GM21515 (cell line): ENCODE results near the gene DDR1.

ENCODE experiments used
- ATAC-seq: cut with Tn5 transposase; IDR thresholded peaks from one replicate; pipeline ENCODE4 v1.9.1; 2021; ENCODE audit not compliant: unreplicated experiment

DDR1 gene

GRCh38 chr6:30883685-30884520, at the start of gene DDR1:
TSS of gene DDR1 (plus strand) at chr6:30884519. CDS start at chr6:30888730, 4,211 bp downstream.
- no peak for ATAC-seq

GRCh38 chr6:30834646-30835045, 49.7 kb upstream of the DDR1 start:
- ATAC-seq = no peak

DNA sequence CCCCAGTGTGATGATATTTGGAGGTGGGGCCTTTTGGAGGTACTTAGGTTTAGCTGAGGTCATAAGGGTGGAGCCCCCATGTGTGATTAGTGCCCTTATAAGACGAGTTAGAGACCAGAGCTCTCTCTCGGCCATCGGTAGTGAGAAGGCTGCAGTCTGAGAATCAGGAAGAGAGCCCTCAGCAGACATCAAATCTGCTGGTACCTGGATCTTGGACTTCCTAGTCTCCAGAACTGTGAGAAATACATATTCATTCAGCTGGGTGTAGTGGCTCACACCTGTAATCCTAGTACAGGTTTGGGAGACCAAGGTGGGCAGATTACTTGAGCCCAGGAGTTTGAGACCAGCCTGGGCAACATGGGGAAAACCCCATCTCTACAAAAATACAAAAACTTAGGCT, 48.7 kb upstream of the DDR1 start:
- ATAC-seq = no peak

DNA sequence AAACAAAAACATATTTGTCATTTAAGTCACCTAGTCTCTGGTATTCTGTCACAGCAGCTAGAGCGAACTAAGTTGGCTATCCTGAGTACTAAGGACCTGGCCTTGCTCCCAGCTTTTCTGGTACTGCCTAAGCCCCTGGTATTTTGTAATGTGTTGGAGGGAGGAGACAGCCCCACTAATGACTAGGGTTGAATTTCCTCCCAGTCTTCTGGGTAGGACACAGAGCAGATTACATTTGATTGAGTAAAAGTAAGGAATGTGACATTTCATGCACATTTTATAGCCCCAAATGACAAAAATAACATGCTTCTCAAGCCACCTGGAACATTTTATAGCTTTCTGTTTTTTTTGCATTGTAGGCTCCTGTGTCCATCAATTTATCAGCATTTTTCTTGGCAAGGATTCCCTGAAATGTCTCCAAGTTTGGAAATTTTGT, 47.9 kb upstream of the DDR1 start:
- no peak for ATAC-seq

DNA sequence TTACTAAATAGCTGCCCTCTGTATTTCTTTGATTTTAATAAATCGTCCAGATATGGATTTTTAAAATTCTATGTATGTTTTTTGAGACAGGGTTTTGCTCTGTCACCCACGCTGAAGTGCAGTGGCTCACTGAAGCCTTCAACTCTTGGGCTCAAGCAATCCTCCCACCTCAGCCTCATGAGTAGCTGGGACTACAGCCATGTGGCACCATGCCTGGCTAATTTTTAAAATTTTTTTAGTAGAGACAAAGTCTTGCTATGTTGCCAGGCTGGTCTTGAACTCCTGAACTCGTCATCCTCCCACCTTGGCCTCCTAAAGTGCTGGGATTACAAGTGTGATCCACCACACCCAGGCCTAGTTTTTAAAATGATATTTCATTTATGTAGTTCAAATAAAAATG, 47.4 kb upstream of the DDR1 start:
- ATAC-seq = no peak

DNA sequence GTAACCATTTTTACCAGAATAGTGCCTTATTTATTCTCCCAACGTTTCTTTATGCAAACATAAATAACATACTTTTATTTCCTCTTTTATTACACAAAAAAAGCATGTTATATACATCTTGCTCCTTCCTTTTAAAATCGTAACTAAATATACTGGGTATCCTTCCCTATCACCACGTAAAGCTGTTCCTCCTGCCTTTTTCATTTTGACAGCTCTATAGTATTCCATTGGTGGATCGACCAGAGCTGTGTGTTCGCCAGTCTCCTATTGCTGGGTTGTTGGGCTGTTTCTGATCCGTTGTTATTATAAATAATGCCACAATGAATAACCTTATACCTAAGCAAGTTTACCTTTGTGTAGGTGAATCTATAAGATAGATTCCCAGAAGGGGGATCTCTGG, 46.9 kb upstream of the DDR1 start:
- ATAC-seq = no peak

- no peak for ATAC-seq
These were observed 46.4 kb upstream of the DDR1 start for GRCh38 chr6:30837870-30838269.

DNA sequence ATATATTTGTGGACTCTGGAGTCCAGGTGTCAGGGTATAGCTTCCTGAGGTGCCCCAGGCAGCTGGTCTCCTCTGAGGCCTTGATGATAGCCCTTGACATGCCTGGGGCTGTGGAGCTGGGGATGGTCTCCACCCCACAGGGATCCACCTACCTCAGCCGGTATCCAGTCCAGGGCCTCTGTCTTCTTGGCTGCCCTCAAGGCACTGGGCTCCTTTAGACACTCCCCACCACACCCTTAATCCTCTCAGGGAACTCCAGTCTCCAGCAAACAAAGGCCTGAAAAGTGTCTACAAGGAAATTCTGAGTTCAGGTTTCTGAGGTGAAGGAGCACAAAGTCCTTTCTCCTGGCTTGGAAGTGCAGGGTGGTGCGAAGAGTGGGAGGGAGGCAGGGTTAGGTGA, 44.6 kb upstream of the DDR1 start:
- ATAC-seq = no peak

DNA sequence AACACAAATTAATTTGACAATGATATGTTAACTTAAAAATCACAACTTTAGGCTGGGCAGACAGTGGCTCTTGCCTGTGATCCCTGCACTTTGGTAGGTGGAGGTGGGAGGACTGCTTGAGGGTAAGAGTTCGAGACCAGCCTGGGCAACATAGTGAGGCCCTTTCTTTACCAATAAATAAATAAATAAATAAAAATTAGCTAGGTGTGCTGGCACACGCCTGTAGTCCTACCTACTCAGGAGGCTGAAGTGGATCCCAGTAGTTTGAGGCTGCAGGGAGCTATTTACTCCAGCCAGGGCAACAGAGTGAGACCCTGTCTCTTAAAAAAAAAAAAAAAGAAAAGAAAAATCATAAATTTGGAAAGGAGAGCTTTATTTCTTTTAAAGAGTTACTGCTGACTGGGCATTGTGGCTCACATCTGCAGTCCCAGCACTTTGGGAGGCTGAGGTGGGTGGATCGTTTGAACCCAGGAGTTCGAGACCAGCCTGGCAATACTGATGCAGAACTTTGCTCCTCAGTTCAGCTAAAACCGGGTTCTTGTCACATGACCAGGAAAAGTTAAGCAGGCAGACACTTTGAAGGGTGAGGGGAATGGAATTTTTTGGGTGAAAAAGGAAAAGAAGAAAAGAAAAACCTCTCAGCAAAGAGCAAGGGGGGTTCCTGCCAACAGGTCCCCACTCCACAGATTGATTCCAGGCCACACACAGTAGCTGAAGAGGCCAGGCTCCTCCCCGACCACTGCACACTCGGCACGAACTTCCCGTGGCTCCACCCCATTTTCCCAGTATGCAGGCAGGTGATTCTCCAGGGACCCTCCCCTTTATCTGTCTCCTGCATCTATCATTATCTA, 44.0 kb upstream of the DDR1 start:
- no peak for ATAC-seq

DNA sequence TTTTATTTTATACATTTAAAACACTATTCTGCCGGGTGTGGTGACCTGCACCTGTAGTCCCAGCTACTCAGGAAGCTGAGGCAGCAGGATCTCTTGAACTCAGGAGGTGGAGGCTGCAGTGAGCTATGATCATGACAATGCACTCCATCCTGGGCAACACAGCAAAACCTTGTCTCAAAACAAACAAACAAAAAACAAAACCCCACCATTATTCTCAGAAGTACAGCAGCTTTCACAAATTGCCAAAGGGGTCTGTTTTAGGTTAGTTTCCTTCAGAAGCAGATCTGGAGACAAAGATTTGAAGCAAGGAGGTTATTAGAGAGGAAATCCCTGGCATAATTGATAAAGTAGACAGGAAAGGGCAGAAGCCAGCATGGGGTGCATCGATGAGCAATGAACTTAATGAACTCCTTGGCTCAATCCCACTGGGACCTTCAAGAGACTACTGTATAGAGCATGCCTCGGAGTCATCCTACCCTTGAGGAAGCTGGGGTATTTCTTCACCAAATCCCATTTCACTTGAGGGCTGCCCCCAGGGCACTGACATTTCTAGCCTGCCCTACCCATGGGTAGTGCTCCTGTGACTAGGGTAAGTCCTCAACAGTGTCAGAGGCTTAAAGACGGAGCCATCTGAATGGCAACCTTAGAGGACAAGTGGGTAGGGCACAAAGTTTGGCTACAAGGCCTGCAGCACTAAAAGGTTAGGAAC, 43.2 kb upstream of the DDR1 start:
- ATAC-seq = no peak

DNA sequence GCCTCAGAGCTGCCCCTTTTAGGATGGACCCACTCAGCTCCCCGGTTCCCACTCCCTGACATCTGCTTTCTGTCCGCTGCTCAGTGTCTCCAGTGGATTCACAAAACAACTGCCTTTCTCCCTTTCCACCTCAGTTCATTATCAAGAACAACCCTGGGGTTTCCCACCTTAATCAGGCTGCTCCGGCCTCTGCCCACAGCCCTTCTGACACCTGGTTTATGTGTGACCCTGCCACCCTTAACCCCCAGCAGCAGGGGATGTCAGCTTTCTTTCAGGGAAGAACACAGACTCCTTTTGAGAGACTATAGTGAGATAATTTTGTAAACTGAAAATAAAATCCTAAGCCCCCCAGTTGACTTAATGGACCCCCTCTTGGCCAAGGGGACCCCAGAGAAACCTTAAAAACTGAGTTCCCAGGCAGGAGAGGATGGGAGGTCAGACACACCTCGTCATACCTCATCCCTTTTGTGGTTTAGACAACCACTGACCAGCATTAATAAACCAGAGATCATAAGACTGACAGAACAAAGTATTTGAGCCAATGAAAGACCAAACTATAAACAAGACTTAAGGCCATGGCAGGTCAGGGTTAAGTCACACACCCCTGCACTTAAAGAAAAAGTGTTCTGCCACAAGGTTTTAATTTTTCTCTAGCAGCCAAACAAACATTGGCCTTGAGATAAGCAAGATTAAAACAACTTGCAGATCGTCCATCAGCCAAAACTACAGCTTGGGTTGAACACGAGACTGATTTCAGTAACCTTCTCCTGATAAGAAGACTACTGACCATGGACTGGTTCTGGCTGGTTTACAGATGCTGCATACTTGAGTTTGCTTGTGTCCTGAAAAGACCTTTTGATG, 42.4 kb upstream of the DDR1 start:
- no peak for ATAC-seq

GRCh38 chr6:30842754-30843610, 41.3 kb upstream of the DDR1 start:
- ATAC-seq = no peak

- ATAC-seq = no peak
These were observed 40.7 kb upstream of the DDR1 start for GRCh38 chr6:30843611-30843998.

GRCh38 chr6:30844118-30844535, 40.2 kb upstream of the DDR1 start:
- ATAC-seq = no peak

GRCh38 chr6:30845183-30845582, 39.1 kb upstream of the DDR1 start:
- no peak for ATAC-seq

- no peak for ATAC-seq
These were observed 36.8 kb upstream of the DDR1 start for GRCh38 chr6:30847421-30847970.

DNA sequence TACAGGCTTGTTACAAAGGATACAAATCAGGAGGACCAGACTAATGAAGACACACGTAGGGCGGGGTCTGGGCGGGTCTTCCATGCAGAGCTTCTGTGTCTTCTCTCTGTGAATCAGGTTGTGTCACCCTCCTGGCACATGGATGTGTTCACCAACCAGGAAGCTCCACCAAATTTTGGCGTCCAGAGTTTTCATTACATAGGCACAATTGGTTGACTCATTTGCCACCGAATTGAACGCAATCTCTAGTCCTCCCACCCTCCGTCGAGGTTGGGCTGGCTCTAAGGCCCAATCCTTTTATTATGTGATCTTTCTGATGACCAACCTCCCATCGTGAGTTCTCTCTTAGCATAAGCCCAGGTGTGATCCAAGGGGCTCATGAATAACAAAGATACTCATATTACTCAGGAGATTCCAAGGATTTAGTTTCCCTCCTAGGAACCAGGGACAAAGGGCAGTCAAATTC, 36.3 kb upstream of the DDR1 start:
- no peak for ATAC-seq

DNA sequence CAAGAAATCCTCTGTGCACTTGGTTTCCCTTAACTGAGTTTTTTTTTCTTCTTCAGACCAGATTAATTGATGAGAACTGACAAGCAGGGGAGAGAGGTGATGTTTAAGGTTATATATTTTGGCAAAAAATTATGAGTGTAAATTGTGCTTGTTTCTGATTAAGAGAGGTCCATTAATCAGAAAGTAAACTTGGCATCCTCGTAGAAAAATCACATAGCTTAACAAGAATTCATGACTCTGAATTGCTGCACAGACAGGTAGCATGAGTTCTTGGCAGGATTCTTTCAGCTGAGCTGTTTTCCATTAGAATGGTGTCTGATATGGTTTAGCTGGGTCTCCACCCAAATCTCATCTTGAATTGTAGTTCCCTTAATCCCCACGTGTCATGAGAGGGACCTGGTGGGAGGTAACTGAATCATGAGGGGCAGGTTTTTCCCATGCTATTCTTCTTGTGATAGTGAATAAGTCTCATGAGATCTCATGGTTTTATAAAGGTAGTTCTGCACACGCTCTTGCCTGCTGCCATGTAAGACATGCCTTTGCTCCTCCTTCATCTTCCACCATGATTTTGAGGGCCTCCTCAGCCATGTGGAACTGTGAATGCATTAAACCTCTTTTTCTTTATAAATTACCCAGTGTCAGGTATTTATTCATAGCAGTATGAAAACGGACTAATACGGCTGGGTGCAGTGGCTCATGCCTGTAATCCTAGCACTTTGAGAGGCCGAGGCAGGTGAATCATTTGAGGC, 34.2 kb upstream of the DDR1 start:
- ATAC-seq = no peak
